ENCODE data around the gene FOXRED1.

The FOXRED1 gene

GRCh38 chr11:126312961-126313360 lies 44.0 kb downstream of the FOXRED1 start:
- no peak for TF ChIP-seq GATA3 (IDR thresholded peaks at IDR 0.05; ENCODE audit: low read depth, low read length)
- TF ChIP-seq GATA2 (IDR thresholded peaks at IDR 0.05; ENCODE audit: low read depth, low read length) = no peak

- no peak for TF ChIP-seq GATA2 (IDR thresholded peaks at IDR 0.05; ENCODE audit: low read depth, low read length)
- no peak for TF ChIP-seq GATA3 (IDR thresholded peaks at IDR 0.05; ENCODE audit: low read depth, low read length)
Observed at GRCh38 chr11:126313826-126314225, 44.9 kb downstream of the FOXRED1 start.

GRCh38 chr11:126317432-126317755 lies 48.4 kb downstream of the FOXRED1 start:
- TF ChIP-seq GATA3 (IDR thresholded peaks at IDR 0.05; ENCODE audit: low read depth, low read length) (no peak), GATA2 (IDR thresholded peaks at IDR 0.05; ENCODE audit: low read depth, low read length) (no peak)

- TF ChIP-seq GATA2 (IDR thresholded peaks at IDR 0.05; ENCODE audit: low read depth, low read length) (no peak), GATA3 (IDR thresholded peaks at IDR 0.05; ENCODE audit: low read depth, low read length) (no peak)
Observed at GRCh38 chr11:126317756-126318573, 49.0 kb downstream of the FOXRED1 start.

GRCh38 chr11:126318574-126319373 lies 49.8 kb downstream of the FOXRED1 start:
- TF ChIP-seq GATA3 (IDR thresholded peaks at IDR 0.05; ENCODE audit: low read depth, low read length) (no peak), GATA2 (IDR thresholded peaks at IDR 0.05; ENCODE audit: low read depth, low read length) (no peak)

- TF ChIP-seq GATA3 (IDR thresholded peaks at IDR 0.05; ENCODE audit: low read depth, low read length) = no peak
- no peak for TF ChIP-seq GATA2 (IDR thresholded peaks at IDR 0.05; ENCODE audit: low read depth, low read length)
Observed at GRCh38 chr11:126319374-126319740, 50.4 kb downstream of the FOXRED1 start.

GRCh38 chr11:126322996-126323395 lies 54.0 kb downstream of the FOXRED1 start:
- TF ChIP-seq GATA2 (IDR thresholded peaks at IDR 0.05; ENCODE audit: low read depth, low read length) (no peak), GATA3 (IDR thresholded peaks at IDR 0.05; ENCODE audit: low read depth, low read length) (no peak)

GRCh38 chr11:126327281-126328000 lies 58.5 kb downstream of the FOXRED1 start:
- TF ChIP-seq GATA2 (IDR thresholded peaks at IDR 0.05; ENCODE audit: low read depth, low read length) (no peak), GATA3 (IDR thresholded peaks at IDR 0.05; ENCODE audit: low read depth, low read length) (no peak)

All from SH-SY5Y (cell line).